Measurements from ENCODE around the gene TRAF5.
"Not testable (repeated sequence)": the region's sequence is repeated elsewhere in the genome, so short reads cannot be mapped to it uniquely, and the experiment has no call there.

Gene TRAF5

DNA sequence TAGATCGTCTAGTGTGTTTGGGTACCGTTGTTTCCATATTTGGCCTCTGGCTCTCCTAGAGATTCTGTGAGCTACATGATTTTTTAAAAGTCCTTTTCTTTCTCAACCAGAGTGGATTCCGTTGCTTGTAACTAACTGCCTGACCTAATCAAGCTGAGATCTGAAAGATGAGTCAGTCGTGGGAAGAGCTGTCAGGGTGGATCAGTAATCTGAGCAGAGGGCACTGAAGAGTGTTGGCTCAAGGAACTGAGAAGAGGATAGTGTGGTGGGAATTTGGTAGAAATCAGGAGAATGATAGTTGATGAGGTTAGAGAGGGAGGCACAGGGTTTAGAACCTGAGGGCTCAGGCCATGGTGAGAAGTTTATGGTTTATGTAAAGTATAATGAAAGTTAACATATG is 52.2 kb downstream of the TRAF5 start:
- no peak for DNase-seq (ENCODE audit: low spot score)

GRCh38 chr1:211379446-211379845 is 52.8 kb downstream of the TRAF5 start:
- no peak for DNase-seq (ENCODE audit: low spot score)

DNA sequence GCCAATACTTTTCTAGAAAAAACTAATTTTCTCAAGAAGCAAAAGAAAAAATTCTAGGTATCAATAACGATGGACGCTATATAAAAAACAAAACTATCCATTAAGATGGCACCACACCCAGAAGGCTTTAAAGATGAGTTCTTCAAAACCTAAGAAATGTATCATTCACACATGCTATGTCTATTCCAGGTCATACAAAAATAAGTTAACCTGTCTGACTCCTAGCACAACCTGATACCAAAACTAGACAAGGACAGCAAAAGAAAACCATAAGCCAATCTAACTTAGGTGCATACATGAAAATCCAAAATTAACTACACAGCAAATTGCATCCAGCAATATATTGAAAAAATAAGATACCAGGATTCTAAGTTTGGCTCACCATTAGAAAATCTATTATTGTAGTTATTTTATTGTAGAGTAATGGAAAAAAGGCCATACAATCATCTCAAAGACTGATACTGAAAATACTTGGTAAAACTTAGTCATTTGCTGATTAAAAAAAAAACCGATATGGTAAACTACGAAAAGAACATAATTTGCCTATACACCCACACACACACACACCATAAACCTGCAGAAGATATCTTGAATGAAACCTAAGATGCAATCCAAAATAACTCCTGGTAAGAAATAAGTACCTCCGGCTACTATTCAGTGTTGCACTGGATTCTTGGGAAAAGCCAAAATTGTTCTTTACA is 55.0 kb downstream of the TRAF5 start:
- no peak for DNase-seq (ENCODE audit: low spot score)

GRCh38 chr1:211382182-211382713 is 55.6 kb downstream of the TRAF5 start:
- DNase-seq (ENCODE audit: low spot score), result no peak

GRCh38 chr1:211382714-211383480 is 56.3 kb downstream of the TRAF5 start:
- peak; percentile 94 for DNase-seq (ENCODE audit: low spot score)

DNA sequence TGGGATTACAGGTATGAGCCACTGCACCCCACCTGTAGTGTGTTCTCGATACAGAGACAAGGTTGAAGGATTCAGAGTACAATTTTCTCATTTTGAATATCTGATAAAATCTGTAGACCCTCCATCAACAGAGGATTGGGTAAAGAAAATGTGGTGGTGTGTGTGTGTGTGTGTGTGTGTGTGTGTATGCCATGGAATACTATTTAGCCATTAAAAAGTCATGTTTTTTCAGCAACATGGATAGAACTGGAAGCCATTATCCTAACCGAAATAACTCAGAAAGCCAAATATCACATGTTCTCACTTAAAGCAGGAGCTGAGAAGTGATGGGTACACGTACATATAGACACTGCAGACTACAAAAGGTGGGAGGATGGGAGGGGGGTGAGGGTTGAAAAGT is 57.9 kb downstream of the TRAF5 start:
- DNase-seq (ENCODE audit: low spot score), result no peak

GRCh38 chr1:211386921-211387320 is 60.3 kb downstream of the TRAF5 start:
- DNase-seq (ENCODE audit: low spot score), result no peak

DNA sequence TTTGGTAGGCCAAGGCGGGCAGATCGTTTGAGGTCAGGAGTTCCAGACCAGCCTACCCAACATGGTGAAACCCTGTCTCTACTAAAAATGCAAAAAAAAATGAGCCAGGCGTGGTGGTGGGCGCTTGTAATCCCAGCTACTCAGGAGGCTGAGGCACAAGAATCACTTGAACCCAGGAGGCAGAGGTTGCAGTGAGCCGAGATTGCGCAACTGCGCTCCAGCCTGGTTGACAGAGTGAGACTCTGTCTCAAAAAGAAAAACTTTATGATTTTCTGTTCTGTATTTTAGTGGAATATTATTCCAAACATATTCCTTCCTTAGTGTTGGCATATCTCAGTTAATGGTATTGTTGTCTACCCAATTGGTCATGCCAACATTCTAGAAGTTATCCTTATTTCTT is 64.2 kb downstream of the TRAF5 start:
- DNase-seq (ENCODE audit: low spot score), result not testable (repeated sequence)

DNA sequence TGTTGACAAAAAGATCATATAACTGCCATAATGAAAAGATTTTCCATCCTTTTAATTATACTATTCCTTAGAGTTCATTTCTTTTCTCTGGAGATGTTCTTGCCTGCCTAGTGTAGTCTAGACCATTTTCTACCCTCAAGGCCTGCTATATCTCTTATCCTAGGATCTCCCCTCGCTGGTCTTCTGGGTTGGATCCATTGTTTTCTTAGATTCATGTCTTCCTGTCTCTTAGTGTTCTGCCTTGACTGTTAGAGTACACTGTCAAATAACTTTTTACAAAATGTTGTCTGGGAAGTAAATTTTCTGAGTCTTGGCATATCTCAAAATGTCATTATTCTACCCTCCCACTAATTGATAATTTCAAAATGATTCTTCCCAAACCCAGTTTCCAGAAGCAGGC is 66.6 kb downstream of the TRAF5 start:
- no peak for DNase-seq (ENCODE audit: low spot score)

DNA sequence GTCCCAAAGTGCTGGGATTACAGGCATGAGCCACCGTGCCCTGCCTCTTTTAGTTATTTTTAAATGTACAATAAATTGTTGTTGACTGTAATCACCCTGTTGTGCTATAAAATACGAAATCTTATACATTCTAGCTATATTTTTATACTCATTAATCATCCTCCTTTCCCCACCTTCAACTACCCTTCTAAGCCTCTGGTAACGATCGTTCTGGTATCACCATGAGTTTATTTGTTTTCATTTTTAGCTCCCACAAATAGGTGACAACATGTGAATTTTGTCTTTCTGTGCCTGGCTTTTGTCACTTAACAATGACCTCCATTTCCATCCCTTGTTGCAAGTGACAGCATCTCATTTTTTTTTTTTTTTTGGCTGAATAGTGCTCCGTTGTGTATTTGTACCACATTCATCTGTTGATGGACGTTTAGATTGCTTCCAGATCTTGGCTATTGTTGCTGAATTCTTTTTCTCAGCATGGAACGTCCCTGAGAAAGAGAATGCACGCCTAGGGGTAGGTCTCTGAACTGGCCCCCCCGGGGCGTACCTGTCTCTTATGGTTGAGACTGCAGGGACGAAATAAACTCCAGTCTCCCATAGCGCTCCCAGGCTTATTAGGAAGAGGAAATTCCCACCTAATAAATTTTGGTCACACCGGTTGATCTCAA is 71.8 kb downstream of the TRAF5 start:
- not testable (repeated sequence) for DNase-seq (ENCODE audit: low spot score)

DNA sequence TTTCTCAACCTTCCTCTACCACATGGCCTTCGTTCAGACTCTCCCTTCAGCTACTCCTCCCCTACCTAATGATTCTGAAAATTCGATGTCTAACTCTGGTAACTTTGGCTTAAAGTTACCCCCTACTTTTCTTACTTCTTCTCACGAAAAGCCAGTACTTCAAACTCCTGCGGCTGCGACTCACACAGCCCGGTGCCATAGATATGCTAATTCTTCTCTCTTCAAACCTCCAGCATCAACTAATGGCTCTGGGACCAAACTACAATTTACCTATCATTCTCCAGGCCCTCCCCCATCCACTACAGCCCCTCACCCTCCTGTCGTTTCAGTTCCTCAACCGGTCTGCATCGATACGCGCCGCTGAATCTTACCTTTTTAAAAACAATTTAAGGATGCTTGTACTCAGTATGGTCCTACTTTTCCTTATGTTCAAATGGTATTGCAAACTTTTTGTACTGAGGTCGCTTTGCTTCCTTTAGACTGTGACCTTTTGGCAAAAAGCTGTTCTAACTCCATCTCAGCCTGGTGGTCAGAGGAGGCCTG is 73.3 kb downstream of the TRAF5 start:
- not testable (repeated sequence) for DNase-seq (ENCODE audit: low spot score)

GRCh38 chr1:211401751-211402150 is 75.1 kb downstream of the TRAF5 start:
- not testable (repeated sequence) for DNase-seq (ENCODE audit: low spot score)

GRCh38 chr1:211406086-211406485 is 79.5 kb downstream of the TRAF5 start:
- not testable (repeated sequence) for DNase-seq (ENCODE audit: low spot score)

GRCh38 chr1:211407749-211408148 is 81.1 kb downstream of the TRAF5 start:
- not testable (repeated sequence) for DNase-seq (ENCODE audit: low spot score)

DNA sequence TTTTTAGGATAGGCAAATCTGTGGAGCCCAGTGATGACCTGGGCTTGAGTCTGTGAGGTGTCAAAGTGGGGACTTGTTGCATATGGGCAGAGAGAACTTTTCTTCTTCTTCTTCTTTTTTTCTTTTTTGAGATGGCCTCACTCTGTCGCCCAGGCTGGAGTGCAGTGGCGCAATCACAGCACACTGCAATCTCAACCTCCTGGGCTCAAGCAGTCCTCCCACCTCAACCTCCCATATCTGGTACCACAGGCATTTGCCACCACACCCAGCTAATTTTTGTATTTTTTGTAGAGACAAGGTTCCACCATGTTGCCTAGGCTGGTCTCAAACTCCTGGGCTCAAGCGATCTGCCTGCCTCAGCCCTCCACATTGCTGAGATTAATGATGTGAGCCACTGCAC is 85.0 kb downstream of the TRAF5 start:
- no peak for DNase-seq (ENCODE audit: low spot score)

DNA sequence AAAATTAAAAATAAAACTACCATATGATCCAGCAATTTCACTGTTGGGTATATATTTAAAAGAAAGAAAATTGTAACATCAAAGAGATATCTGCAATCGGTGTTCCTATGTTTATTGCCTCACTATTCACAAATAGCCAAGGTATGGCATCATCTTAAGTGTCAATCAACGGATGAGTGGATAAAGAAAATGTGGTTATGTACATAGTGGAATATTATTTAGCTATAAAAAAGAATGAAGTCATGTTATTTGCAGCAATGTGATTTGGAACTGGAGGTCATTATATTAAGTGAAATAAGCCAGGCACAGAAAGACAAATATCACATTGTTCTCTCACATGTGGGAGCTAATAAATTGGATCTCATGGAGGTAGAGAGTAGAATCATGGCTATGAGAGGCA is 89.1 kb downstream of the TRAF5 start:
- peak; percentile 33 for DNase-seq (ENCODE audit: low spot score)

- DNase-seq (ENCODE audit: low spot score), result peak; percentile 58
These were observed 89.6 kb downstream of the TRAF5 start for GRCh38 chr1:211416246-211416627.

DNA sequence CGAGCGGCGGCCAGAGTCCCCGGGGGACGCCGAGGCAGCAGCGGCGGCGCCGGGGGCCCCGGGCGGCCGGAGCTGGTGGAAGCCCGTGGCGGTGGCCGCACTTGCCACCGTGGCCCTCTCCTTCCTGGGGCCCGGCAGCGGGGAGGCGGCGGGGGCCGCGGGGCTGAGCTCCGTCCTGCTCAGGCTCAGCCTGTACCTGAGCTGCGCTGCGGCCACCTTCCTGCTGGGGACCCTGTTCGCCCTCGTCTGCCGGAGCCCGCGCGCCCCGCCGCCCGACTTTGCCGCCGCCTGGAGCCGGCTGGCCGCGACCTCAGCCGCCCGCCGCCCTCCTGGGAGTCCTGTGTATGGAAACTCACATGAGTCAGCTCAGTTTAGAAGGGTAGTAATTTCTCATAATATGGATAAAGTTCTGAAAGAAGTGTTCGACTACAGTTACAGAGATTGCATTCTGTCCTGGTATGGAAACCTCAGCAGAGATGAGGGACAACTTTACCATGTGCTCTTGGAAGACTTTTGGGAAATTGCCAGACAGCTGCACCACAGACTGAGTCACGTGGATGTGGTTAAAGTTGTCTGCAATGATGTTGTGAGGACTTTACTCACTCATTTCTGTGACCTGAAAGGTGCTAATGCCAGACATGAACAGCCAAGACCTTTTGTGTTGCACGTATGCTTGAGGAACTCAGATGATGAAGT is 90.1 kb downstream of the TRAF5 start:
- peak; percentile 77 for DNase-seq (ENCODE audit: low spot score)

- peak; percentile 41 for DNase-seq (ENCODE audit: low spot score)
These were observed 93.8 kb downstream of the TRAF5 start for GRCh38 chr1:211420389-211420788.

DNA sequence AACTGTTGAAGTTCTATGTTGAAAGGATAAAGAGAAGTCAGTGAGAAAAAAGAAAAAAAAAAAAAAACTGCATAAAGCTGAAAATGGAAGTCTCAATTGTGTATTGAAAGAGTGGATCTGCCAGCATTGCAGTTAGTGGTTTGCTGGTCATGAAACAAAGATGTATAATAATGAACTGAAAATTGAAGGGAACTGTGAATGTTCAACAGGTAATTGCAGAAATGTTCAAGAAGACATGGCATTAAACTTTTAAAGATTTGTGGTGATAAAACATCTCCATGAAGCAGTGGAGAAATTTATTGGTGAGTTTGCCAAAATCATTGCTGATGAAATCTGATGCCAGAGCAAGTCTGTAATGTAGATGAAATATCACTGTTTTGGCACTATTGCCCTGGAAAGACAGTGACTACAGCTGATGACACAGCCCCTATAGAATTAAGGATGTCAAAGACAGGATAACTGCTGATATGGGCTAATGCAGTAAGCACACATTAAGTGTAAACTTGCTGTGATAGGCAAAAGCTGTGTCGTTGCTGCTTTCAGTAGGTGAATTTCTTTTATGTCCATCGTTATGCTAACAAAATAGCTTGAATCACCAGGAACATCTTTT is 94.3 kb downstream of the TRAF5 start:
- no peak for DNase-seq (ENCODE audit: low spot score)

DNA sequence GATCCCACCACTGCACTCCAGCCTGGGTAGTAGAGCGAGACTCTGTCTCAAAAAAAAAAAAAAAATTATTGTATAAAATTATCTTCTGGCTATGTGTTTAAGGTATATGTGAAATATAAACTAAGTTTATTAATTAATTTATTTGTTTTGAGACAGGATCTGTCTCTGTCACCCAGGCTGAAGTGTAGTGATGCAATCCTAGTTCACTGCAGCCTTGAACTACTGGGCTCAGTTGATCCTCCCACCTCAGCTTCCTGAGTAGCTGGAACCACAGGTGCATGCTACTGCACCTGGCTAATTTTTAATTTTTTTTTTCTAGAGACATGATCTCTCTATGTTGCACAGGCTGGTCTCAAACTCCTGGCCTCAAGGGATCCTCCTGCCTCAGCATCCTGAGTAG is 97.4 kb downstream of the TRAF5 start:
- DNase-seq (ENCODE audit: low spot score), result no peak
